ENCODE results near the gene ELMO3. TPM values are rescaled to one million over a fixed set of nuclear protein-coding genes. Genes with fewer than 3 reads are reported as not detected.

Gene ELMO3
- total RNA-seq, 2 experiments from 2014 or later: 1.9 to 2.3 TPM

GRCh38 chr16:67157892-67158635 lies 40.9 kb upstream of the ELMO3 start:
- Mint-ChIP-seq H3K27ac (peak overlapping the region; percentile 95), H3K27me3 (peaks cover 25% of the 10 kb centered on the region), H3K4me1 (ENCODE audit: low read depth) (peaks cover 59% of the 10 kb centered on the region), H3K4me3 (peak overlapping the region; percentile 95), H3K9me3 (no peaks in the 10 kb centered on the region), H3K36me3 (ENCODE audit: low read depth) (peaks cover 20% of the 10 kb centered on the region)
- Histone ChIP-seq H3K36me3 (ENCODE audit: insufficient read depth, low read length) (no peaks in the 10 kb centered on the region), H3K4me1 (ENCODE audit: insufficient read depth, low read length) (peaks cover 90% of the 10 kb centered on the region), H3K27me3 (ENCODE audit: control insufficient read depth in 1 of 2, insufficient read depth in 2 of 2, low read length in 2 of 2) (peaks cover 12 to 18% of the 10 kb centered on the region in 2 experiments), H3K4me3 (ENCODE audit: low read length) (peak overlapping the region; percentile 100), H3K9me3 (ENCODE audit: control insufficient read depth in 1 of 2, insufficient read depth in 1 of 2, low read length in 2 of 2) (peaks cover 0 to 3% of the 10 kb centered on the region in 2 experiments), H3K27ac (ENCODE audit: low read depth in 1 of 2, low read length in 2 of 2) (peak overlapping the region; percentile 81 to 98)
- CTCF ChIA-PET: interaction anchor here (0.5 to 4.0 kb wide), 6 partner anchors 17 to 144 kb away, joined by 3 to 43 read pairs (median 10); no protein-coding TSS in a partner anchor
- ATAC-seq (ENCODE audit: poor library complexity): no peak
- intact Hi-C loops (cut with DNase I, micrococcal nuclease): loop anchor here in 1 of 2 experiments (1.0 to 2.0 kb wide), 2 partner anchors 49 to 86 kb away; partner anchors contain the start of gene PHAF1
- peak in 3 of 14 experiments; percentile 61 to 82 (median 65) for DNase-seq
- TF ChIP-seq, protein P1, sequence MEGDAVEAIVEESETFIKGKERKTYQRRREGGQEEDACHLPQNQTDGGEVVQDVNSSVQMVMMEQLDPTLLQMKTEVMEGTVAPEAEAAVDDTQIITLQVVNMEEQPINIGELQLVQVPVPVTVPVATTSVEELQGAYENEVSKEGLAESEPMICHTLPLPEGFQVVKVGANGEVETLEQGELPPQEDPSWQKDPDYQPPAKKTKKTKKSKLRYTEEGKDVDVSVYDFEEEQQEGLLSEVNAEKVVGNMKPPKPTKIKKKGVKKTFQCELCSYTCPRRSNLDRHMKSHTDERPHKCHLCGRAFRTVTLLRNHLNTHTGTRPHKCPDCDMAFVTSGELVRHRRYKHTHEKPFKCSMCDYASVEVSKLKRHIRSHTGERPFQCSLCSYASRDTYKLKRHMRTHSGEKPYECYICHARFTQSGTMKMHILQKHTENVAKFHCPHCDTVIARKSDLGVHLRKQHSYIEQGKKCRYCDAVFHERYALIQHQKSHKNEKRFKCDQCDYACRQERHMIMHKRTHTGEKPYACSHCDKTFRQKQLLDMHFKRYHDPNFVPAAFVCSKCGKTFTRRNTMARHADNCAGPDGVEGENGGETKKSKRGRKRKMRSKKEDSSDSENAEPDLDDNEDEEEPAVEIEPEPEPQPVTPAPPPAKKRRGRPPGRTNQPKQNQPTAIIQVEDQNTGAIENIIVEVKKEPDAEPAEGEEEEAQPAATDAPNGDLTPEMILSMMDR (IDR thresholded peaks at IDR 0.05): no peak
- POLR2A ChIA-PET: interaction anchor here (0.7 to 5.5 kb wide), 18 partner anchors 8 to 173 kb away, joined by 3 to 51 read pairs (median 5); partner anchors contain the start of genes B3GNT9, CBFB, MATCAP1 and NOL3

GRCh38 chr16:67158637-67159600 lies 40.0 kb upstream of the ELMO3 start:
- Mint-ChIP-seq H3K4me1 (ENCODE audit: low read depth) (peaks cover 58% of the 10 kb centered on the region), H3K27me3 (peaks cover 30% of the 10 kb centered on the region), H3K9me3 (no peaks in the 10 kb centered on the region), H3K36me3 (ENCODE audit: low read depth) (peaks cover 20% of the 10 kb centered on the region), H3K27ac (peak overlapping the region; percentile 95), H3K4me3 (peak overlapping the region; percentile 95)
- POLR2A ChIA-PET: interaction anchor here (0.6 to 5.5 kb wide), 17 partner anchors 9 to 607 kb away, joined by 3 to 51 read pairs (median 5); partner anchors contain the start of genes B3GNT9, CBFB, CKLF and MATCAP1
- ATAC-seq (ENCODE audit: poor library complexity) (peak; percentile 31), DNase-seq (peak; percentile 65 to 93 (median 76))
- peak overlapping the region; percentile 81 to 98 for H3K27ac ChIP-seq (ENCODE audit: low read depth in 1 of 2, low read length in 2 of 2)
- intact Hi-C loops (cut with DNase I, micrococcal nuclease): loop anchor here in 1 of 2 experiments (1.0 to 2.0 kb wide), 2 partner anchors 50 to 85 kb away; partner anchors contain the start of gene PHAF1
- H3K36me3 ChIP-seq (ENCODE audit: insufficient read depth, low read length): no peaks in the 10 kb centered on the region
- CTCF ChIA-PET: interaction anchor here (0.9 to 4.0 kb wide), 6 partner anchors 8 to 141 kb away, joined by 3 to 20 read pairs (median 8); partner anchors contain the start of genes B3GNT9 and MATCAP1
- peak overlapping the region; percentile 100 for H3K4me3 ChIP-seq (ENCODE audit: low read length)
- H3K9me3 ChIP-seq (ENCODE audit: control insufficient read depth in 1 of 2, insufficient read depth in 1 of 2, low read length in 2 of 2): peaks cover 0 to 6% of the 10 kb centered on the region in 2 experiments
- peaks cover 18 to 25% of the 10 kb centered on the region in 2 experiments for H3K27me3 ChIP-seq (ENCODE audit: control insufficient read depth in 1 of 2, insufficient read depth in 2 of 2, low read length in 2 of 2)
- TF ChIP-seq, protein P1 (IDR thresholded peaks at IDR 0.05): no peak
- H3K4me1 ChIP-seq (ENCODE audit: insufficient read depth, low read length): peaks cover 93% of the 10 kb centered on the region
